NOMO-1 treated with dmso at 0.1 percent for 144 hours (cell line): Measurements from ENCODE around the gene CRY2.

Source experiments
- DNase-seq: peaks from one replicate; lab custom pipeline; 2025; ENCODE audit not compliant: unreplicated experiment; lab: John Stamatoyannopoulos, UW

The CRY2 gene

GRCh38 chr11:45877221-45877620 lies 29.9 kb downstream of the CRY2 start:
- no peak for DNase-seq

- no peak for DNase-seq
These were observed 30.6 kb downstream of the CRY2 start for GRCh38 chr11:45877845-45878244.

GRCh38 chr11:45879803-45880686 lies 32.8 kb downstream of the CRY2 start:
- peak; percentile 47 for DNase-seq

DNA sequence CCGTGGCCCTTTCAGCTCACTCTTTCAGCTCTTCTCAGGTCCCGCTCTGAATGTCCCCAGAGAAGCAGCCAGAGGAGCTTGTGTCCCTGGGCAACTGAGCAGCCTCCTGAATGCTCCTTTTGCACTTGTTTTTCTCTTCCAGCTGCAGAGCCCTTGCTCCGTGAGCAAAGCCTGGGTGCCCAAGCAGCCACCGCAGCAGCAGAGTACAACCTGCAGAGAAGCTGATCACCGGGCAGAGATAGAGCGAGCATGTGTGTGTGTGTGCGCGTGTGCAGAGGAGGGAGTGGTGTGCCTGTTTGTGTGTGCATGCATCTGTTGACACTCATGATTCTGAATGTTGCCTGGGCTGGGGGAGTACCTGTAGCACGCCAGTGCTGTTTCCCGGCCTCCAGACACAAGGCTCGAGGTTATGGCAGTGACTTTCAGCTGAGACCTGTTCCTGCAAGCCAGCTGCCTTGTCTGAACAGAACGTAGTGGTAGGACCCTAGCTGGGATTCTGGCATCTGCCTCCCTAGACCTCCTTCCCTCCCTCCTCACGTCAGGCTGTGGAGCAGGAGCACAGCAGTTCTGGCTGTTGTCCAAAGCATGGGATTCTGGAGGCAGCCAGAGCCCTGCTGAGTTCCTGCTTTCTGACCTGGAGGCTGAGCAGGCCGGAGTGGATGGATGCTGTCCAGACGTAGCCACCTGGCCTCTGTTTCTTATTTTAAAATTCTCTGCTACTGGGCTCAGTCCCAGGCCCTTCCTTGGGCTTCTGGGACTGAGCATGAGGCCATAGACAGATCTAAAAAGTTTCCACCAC lies 33.7 kb downstream of the CRY2 start:
- no peak for DNase-seq

DNA sequence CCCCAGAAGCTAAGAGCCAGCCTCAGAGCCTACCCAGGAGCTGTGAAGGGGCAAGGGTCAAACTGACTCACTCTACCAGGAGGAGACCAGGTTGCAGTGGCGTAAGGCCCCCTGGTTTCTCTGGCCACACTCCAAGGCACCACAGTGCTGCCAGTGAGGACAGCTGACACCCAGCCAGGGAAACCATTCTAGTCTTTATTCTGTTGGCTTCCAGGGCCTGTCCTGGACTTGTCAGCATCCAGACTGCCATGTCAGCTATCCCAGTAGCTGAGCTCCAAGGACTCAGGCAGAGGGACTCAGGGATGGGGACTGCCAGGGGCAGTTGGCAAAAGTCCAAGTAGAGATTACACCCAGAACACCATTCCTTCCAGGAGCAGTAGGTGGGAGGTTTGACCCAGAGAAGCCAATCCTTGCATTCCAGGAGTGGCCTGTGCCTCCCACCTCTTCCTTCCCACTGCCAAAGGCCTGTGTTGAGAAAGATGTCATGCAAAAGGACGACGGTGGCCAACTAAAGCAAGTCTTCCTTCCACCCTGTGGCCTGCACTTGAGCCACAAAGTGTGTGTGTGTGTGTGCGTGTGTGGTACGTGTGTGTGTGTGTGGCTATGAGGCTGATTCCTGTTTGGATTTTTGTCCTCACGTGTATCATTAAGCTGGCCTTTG lies 34.6 kb downstream of the CRY2 start:
- DNase-seq, result no peak

- DNase-seq, result no peak
These were observed 37.4 kb downstream of the CRY2 start for GRCh38 chr11:45884596-45885185.

DNA sequence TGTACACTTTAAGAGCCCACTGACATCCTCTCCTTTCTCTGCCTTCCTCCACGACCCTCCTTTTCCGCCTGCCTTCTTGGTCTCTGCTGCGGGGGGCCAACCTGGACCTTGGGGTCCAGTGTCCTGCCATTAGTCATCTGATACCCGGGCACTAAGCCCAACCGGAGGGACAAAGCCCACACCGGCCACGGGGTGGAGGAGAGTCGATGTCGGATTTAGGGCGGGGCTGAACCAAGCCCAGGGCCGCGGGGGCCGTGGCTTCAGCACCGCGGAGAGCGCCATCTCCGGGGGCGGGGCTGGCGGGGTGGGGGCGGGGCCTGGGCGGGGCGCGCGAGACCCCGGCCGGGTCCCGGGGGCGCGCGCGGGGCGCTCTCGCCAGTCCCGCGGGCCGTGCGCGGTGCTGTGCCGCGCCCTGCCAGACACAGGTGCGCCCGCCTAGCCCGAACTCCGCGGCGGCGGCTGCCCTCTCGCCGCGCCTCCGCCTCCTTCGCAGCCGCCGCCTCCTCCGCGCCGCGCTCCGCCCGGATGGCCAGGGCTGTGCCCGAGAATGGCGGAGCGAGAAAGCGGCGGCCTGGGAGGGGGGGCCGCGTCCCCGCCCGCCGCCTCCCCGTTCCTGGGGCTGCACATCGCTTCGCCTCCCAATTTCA lies 38.1 kb downstream of the CRY2 start, which contains the start of gene MAPK8IP1:
TSS of gene MAPK8IP1 (plus strand) at position 378 of the 647 bp plus-strand sequence. CDS start at position 548, 170 bp downstream.
- peak; percentile 24 for DNase-seq

DNA sequence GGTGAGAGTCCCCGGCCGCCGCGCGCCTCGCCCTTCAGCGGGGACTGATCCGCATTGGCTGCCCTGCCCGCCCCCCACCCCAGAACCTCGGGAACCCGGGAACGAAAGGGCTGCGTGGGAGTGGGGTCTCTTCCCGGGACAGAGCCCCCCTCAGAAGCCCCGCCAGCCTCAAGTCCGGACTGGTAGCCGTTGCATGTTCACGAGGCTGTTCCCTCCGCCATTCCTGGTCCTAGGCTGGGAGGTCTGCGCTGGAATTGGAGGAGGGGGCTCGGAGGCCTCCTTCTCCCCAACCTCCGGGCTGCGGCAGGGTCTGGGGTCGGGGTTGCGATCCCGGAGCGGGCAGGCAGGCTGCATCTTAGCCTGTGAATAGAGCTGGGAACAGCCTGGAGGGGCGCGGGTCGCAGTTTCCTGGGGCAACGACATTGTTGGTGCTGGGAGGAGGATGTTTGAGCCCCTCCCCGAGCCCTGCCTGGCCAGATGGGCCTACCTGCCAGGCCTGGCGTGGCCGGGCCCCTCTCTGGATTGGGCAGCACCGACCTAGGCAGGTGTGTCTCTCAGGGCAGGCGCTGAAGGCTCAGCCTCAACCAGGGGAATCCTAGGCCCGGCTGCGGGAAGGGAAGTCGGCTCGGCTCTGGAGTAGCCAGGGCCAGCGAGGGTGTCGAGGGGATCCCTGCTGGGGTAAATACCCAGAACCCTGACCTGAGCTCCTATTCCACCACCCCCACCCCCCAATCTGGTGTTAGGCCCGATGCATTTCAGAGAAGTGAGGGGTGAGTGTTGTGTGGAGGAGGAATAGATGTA lies 38.8 kb downstream of the CRY2 start:
- DNase-seq, result no peak

- DNase-seq, result no peak
These were observed 39.7 kb downstream of the CRY2 start for GRCh38 chr11:45886816-45887520.

GRCh38 chr11:45887587-45887986 lies 40.3 kb downstream of the CRY2 start:
- DNase-seq, result no peak

- no peak for DNase-seq
These were observed 42.3 kb downstream of the CRY2 start for GRCh38 chr11:45889555-45889954.

GRCh38 chr11:45889966-45890365 lies 42.7 kb downstream of the CRY2 start:
- DNase-seq, result no peak

DNA sequence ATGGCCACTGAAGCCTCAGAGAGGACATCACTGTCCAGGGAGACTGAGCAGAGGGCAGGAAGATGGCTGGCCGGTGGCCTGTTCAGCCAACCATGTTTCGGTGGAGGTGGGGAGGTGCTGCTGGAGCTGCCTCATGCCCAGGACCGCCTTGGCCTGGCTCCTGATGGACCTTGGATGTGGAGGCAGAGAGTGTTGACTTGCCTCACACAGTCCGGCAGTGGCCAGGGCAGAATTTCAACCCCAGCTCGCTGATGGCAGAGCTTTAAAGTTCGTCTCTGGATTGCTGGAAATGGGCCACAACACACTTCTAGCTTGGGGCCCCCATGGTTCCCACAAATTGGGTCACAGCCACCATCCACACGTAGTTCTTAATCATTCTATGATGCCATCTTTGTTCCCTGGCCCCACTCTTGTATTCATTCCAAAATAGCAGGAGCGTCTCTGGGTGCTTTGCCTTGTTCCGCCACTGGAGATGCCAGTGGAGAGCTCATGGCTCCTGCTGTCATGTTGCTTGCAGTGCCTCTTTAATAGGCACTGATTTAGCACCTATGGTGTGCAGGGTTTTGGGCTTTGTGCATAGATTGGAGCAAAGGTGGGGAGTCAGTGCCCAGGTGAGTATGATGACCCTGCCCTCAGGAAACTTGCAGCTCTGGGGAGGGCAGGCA lies 43.7 kb downstream of the CRY2 start:
- no peak for DNase-seq

- no peak for DNase-seq
These were observed 45.6 kb downstream of the CRY2 start for GRCh38 chr11:45892856-45893255.

DNA sequence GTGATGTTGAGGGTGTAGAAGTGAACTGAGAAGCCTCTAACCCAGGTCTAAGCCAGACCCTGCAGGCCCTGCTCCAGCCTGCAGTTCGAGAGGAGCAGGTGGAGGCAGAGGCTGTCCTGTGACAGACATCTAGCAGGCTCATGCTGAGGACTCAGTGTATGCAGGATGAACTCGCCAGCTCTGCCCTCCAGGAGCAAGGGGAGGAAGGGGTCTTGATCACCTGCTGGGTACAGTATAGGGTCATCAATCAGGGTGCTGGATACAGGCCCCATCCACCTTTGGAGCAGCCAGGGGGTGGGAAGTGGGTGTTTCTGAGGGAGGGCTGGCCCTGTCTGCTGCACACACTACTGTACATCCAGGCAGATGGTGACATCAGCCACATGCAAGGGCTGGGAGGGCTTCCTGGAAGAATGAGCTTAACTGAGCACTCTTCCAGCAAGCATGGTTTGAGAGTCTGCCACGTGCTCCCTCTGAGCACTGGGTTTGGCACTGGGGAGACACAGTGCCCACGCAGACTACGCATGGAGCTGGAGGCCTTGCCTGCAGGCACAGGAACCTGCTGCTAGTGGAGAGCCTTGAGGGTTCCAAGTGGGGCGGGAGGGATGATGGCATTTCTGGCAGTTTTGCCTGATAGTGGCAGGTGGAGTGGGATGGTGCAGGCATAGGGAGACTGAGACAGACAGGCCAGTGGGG lies 47.4 kb downstream of the CRY2 start:
- DNase-seq, result no peak

DNA sequence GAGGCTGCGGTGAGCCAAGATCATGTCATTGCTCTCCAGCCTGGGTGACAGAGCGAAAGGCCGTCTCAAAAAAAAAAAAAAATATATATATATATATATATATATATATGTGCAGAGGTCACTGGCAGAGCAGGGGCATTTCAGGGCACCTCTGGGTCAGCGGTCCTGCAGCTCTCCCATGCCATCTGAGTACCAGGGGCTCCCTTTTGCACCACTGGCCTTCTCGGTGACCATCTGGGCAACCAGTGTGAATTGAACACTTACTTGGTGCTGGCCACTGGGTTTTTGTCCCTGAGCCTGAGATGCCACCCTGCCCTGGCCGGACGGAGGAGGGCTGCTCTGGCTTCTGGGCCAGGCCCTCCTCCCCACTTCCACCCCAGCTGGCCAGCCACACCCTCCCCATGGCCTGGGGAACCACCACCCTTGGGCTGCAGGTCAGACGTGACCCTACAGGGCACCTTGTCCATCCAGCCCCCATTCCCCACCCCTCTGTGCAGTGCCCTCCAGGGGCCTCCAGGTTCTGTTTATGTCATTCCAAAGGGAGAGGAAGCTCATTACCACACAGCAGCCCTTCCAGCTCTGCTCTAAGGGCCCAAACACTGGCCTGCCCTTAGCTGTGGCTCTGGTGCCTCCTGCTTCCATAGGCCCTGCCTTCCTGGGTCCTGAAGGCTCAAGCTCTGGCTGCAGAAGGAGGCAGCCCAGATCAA lies 48.4 kb downstream of the CRY2 start:
- DNase-seq, result no peak

DNA sequence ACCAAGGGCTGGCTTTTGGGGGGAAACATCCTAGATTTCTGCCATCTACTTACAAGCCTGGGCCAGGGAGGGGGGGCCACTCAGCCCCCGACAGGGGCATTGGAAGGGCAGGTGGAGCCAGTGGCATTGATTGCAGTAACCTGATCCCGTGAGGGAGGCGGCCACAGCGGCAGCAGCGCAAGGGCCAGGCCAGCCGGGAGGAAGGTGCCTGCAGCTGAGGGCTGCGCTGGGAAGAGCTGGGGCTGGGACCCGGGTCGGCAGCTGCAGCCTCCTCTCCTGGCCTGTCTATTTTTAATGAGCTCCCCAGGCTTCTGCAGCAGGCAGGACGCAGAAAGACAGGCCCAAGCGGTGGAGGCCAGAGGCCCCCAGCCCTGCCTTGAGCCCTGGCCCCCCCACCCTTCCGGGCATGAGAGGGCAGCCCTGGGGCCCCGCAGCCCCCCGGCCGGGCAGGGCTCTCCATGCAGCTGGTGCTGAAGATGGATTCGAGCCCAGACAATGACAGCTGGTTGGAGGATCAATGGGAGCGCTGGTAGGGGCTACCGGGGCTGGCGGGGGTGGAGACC lies 49.2 kb downstream of the CRY2 start:
- DNase-seq, result no peak
